Liver (tissue), 9 donors: ENCODE results near the gene HACD4. TPM values are rescaled to one million over a fixed set of nuclear protein-coding genes. Genes with fewer than 3 reads are reported as not detected.

Experiments
- DNase-seq: peaks from one replicate; pipeline ENCODE4 v3.0.0-alpha.2; 2017; ENCODE audit warnings: low spot score
- H3K27ac ChIP-seq, 2 donors: one replicate each; pipeline ENCODE4 v1.7.0; 2013; ENCODE audit warnings: inconsistent platforms in 2 of 2, low read length in 2 of 2, control low read depth in 1 of 2, low read depth in 1 of 2, mild to moderate bottlenecking in 1 of 2
- H3K27me3 ChIP-seq, 4 donors: one replicate each; pipeline versions ENCODE4 v1.6.1 to v1.7.0; 2013; ENCODE audit warnings: low read length in 3 of 4, inconsistent platforms in 1 of 4, mild to moderate bottlenecking in 1 of 4, moderate library complexity in 1 of 4; ENCODE audit not compliant: control insufficient read depth in 4 of 4, insufficient read depth in 4 of 4
- H3K36me3 ChIP-seq, 4 donors: one replicate each; pipeline versions ENCODE4 v1.6.1 to v1.7.0; 2013; ENCODE audit warnings: low read length in 3 of 4, mild to moderate bottlenecking in 3 of 4, low read depth in 1 of 4, moderate library complexity in 1 of 4; ENCODE audit not compliant: control insufficient read depth in 4 of 4, insufficient read depth in 3 of 4
- H3K4me1 ChIP-seq, 4 donors: one replicate each; pipeline versions ENCODE4 v1.6.1 to v1.7.0; 2013; ENCODE audit warnings: low read length in 3 of 4, mild to moderate bottlenecking in 3 of 4, moderate library complexity in 1 of 4; ENCODE audit not compliant: control insufficient read depth in 4 of 4, insufficient read depth in 4 of 4
- H3K4me3 ChIP-seq, 3 donors: one replicate each; pipeline versions ENCODE4 v1.6.1 to v1.7.0; 2013; ENCODE audit warnings: low read length in 3 of 3, control low read depth in 1 of 3, low read depth in 1 of 3, mild to moderate bottlenecking in 1 of 3
- H3K9ac ChIP-seq, 2 donors: one replicate each; pipeline ENCODE4 v1.7.0; 2013; ENCODE audit warnings: low read length in 2 of 2, mild to moderate bottlenecking in 2 of 2, moderate library complexity in 2 of 2, control low read depth in 1 of 2, low read depth in 1 of 2
- H3K9me3 ChIP-seq, 4 donors: one replicate each; pipeline versions ENCODE4 v1.6.1 to v1.7.0; 2013; ENCODE audit warnings: low read length in 3 of 4; ENCODE audit not compliant: control insufficient read depth in 4 of 4
- ATF3 ChIP-seq: IDR thresholded peaks from 2 replicates; pipeline ENCODE4 v1.6.1; 2016; ENCODE audit warnings: antibody characterized with exemption
- CTCF ChIP-seq: fragments of 150-350 bp; IDR thresholded peaks from 2 replicates; pipeline ENCODE4 v1.5.1; 2017; ENCODE audit warnings: improper control_type of control experiment, low read depth, low read length; ENCODE audit not compliant: missing input control
- EGR1 ChIP-seq, 2 donors: IDR thresholded peaks; 2 replicates each; pipeline ENCODE4 v1.6.1; 2016 to 2018; ENCODE audit warnings: antibody characterized with exemption in 2 of 2, low read depth in 2 of 2
- FOXA1 ChIP-seq: IDR thresholded peaks from 2 replicates; pipeline ENCODE4 v1.6.1; 2016; ENCODE audit warnings: antibody characterized with exemption
- FOXA2 ChIP-seq: IDR thresholded peaks from 2 replicates; pipeline ENCODE4 v1.6.1; 2016; ENCODE audit warnings: antibody characterized with exemption
- GABPA ChIP-seq, 2 donors: IDR thresholded peaks in 1 of 2; conservative IDR thresholded peaks in 1 of 2; 2 replicates each; pipeline ENCODE4 v1.6.1; 2016; ENCODE audit warnings: antibody characterized with exemption in 2 of 2, mild to moderate bottlenecking in 1 of 2, moderate library complexity in 1 of 2
- HNF4A ChIP-seq, 2 donors: conservative IDR thresholded peaks; 2 replicates each; pipeline ENCODE4 v1.6.1; 2016; ENCODE audit warnings: antibody characterized with exemption in 2 of 2, mild to moderate bottlenecking in 2 of 2
- HNF4G ChIP-seq: IDR thresholded peaks from 2 replicates; pipeline ENCODE4 v1.6.1; 2016; ENCODE audit warnings: antibody characterized with exemption
- JUND ChIP-seq, 2 donors: IDR thresholded peaks; 2 replicates each; pipeline ENCODE4 v1.6.1; 2016; ENCODE audit warnings: antibody characterized with exemption in 2 of 2
- MAX ChIP-seq: IDR thresholded peaks from 2 replicates; pipeline ENCODE4 v1.6.1; 2016; ENCODE audit warnings: antibody characterized with exemption
- NR2F2 ChIP-seq: IDR thresholded peaks from 2 replicates; pipeline ENCODE4 v1.6.1; 2016; ENCODE audit warnings: antibody characterized with exemption
- RAD21 ChIP-seq, 2 donors: IDR thresholded peaks; 2 replicates each; pipeline ENCODE4 v1.6.1; 2016; ENCODE audit warnings: antibody characterized with exemption in 2 of 2, mild to moderate bottlenecking in 2 of 2
- REST ChIP-seq: IDR thresholded peaks from 2 replicates; pipeline ENCODE4 v1.6.1; 2016; ENCODE audit warnings: antibody characterized with exemption, mild to moderate bottlenecking
- RXRA ChIP-seq, 2 donors: IDR thresholded peaks; 2 replicates each; pipeline ENCODE4 v1.6.1; 2017 to 2018; ENCODE audit warnings: antibody characterized with exemption in 2 of 2, mild to moderate bottlenecking in 1 of 2
- SP1 ChIP-seq: IDR thresholded peaks from 2 replicates; pipeline ENCODE4 v1.6.1; 2018; ENCODE audit warnings: antibody characterized with exemption, mild to moderate bottlenecking
- TAF1 ChIP-seq: conservative IDR thresholded peaks from 2 replicates; pipeline ENCODE4 v1.6.1; 2016; ENCODE audit warnings: antibody characterized with exemption, mild to moderate bottlenecking
- YY1 ChIP-seq: IDR thresholded peaks from 2 replicates; pipeline ENCODE4 v1.6.1; 2016; ENCODE audit warnings: antibody characterized with exemption, mild to moderate bottlenecking
- ZBTB33 ChIP-seq: IDR thresholded peaks from 2 replicates; pipeline ENCODE4 v1.6.1; 2016; ENCODE audit warnings: antibody characterized with exemption
- WGBS: extraction: QIAGEN DNeasy Blood & Tissue Kit; methylation state at CpG from one replicate; pipeline ENCODE4 v1.1.7; 2013; 5-methylcytosine and 5-hydroxymethylcytosine counted together
- polyA plus RNA-seq, 2 donors: library from polyadenylated mRNA; stranded (reverse) in 1 of 2; unstranded in 1 of 2; fragments of 200-250 nt in 1 of 2; fragments of >200 nt in 1 of 2; fragmentation: Nextera tagmentation in 1 of 2; extraction: Ambion mirVana in 1 of 2; gene quantifications; one replicate each; pipeline versions ENCODE4 v1.2.1 to v1.2.3, GENCODE V29; 2013 to 2015
- total RNA-seq, 2 donors: library from RNA; depleted of rRNA; stranded (reverse); fragments of >200 nt; gene quantifications; one replicate each; pipeline ENCODE4 v1.2.3, GENCODE V29; 2014
- donor health status: healthy.
- donor health status: healthy.
- donor health status: healthy.
- donor health status: healthy.
- donor health status: healthy.

The HACD4 gene
- total and polyA plus RNA-seq, 4 donors, result 0.25 to 2.2 (median 0.49) TPM

GRCh38 chr9:21070906-21071305 lies 39.5 kb upstream of the HACD4 start:
- no peaks in the 10 kb centered on the region for H3K27me3 ChIP-seq

GRCh38 chr9:21070171-21070571 lies 38.7 kb upstream of the HACD4 start:
- WGBS, result 57% methylated on average over 4 of the region's 4 CpGs
- Histone ChIP-seq H3K27me3 (no peaks in the 10 kb centered on the region), H3K9ac (no peak overlapping the region), H3K4me1 (no peaks in the 10 kb centered on the region), H3K36me3 (no peaks in the 10 kb centered on the region), H3K27ac (no peak overlapping the region), H3K4me3 (no peak overlapping the region), H3K9me3 (no peaks in the 10 kb centered on the region)
- DNase-seq, result no peak
- no peak for TF ChIP-seq HNF4G
- no peak for TF ChIP-seq RAD21 (IDR thresholded peaks at IDR 0.05)
- no peak for TF ChIP-seq TAF1
- TF ChIP-seq SP1, result peak; percentile 23
- TF ChIP-seq EGR1 (IDR thresholded peaks at IDR 0.05; ENCODE audit: low read depth in 2 of 2), result no peak
- TF ChIP-seq YY1, result peak; percentile 20
- TF ChIP-seq CTCF, result peak; percentile 11
- no peak for TF ChIP-seq RXRA (IDR thresholded peaks at IDR 0.05)
- TF ChIP-seq ZBTB33, result no peak
- TF ChIP-seq MAX, result no peak
- TF ChIP-seq HNF4A (conservative IDR thresholded peaks at IDR 0.05), result no peak
- TF ChIP-seq ATF3, result no peak
- peak; percentile 78 to 85 for TF ChIP-seq JUND (IDR thresholded peaks at IDR 0.05)
- no peak for TF ChIP-seq REST
- no peak for TF ChIP-seq FOXA2
- no peak for TF ChIP-seq GABPA (IDR thresholded peaks at IDR 0.05 in 1 of 2, conservative IDR thresholded peaks at IDR 0.05 in 1 of 2)
- peak; percentile 18 for TF ChIP-seq NR2F2
- no peak for TF ChIP-seq FOXA1

More at GRCh38 chr9:21070906-21071305, 39.5 kb upstream of the HACD4 start:
- no peak overlapping the region for H3K4me3 ChIP-seq
- DNase-seq, result no peak
- H3K9me3 ChIP-seq, result no peaks in the 10 kb centered on the region
- no peaks in the 10 kb centered on the region for H3K4me1 ChIP-seq
- no peak for TF ChIP-seq RXRA (IDR thresholded peaks at IDR 0.05)
- TF ChIP-seq HNF4G, result no peak
- no peak for TF ChIP-seq YY1
- no peak for TF ChIP-seq GABPA (IDR thresholded peaks at IDR 0.05 in 1 of 2, conservative IDR thresholded peaks at IDR 0.05 in 1 of 2)
- no peak for TF ChIP-seq ATF3
- TF ChIP-seq TAF1, result no peak
- TF ChIP-seq EGR1 (IDR thresholded peaks at IDR 0.05; ENCODE audit: low read depth in 2 of 2), result no peak
- no peak for TF ChIP-seq HNF4A (conservative IDR thresholded peaks at IDR 0.05)
- no peak for TF ChIP-seq ZBTB33
- no peak for TF ChIP-seq JUND (IDR thresholded peaks at IDR 0.05)
- TF ChIP-seq NR2F2, result no peak
- TF ChIP-seq RAD21 (IDR thresholded peaks at IDR 0.05), result no peak
- no peak overlapping the region for H3K27ac ChIP-seq
- H3K9ac ChIP-seq, result no peak overlapping the region
- H3K36me3 ChIP-seq, result no peaks in the 10 kb centered on the region
